Fibroblast of lung (primary cell): ENCODE results near the gene PANK4. TPM values are rescaled to one million over a fixed set of nuclear protein-coding genes. Genes with fewer than 3 reads are reported as not detected.

Experiments used
- DNase-seq, 2 donors: peaks; one replicate each; pipeline versions ENCODE4 v3.0.0 to v3.0.0-alpha.2; 2010; ENCODE audit warnings: low read depth in 2 of 2
- H2AFZ ChIP-seq: 2 replicates; pipeline ENCODE4 v1.5.1; 2012; ENCODE audit warnings: low read length, control low read depth, inconsistent platforms
- H3K27ac ChIP-seq: 2 replicates; pipeline ENCODE4 v1.5.1; 2011; ENCODE audit warnings: low read length, control low read depth; ENCODE audit not compliant: insufficient read depth
- H3K27me3 ChIP-seq: 2 replicates; pipeline ENCODE4 v1.5.1; 2011; ENCODE audit warnings: mild to moderate bottlenecking, low read length; ENCODE audit not compliant: control insufficient read depth, insufficient read depth
- H3K36me3 ChIP-seq: 2 replicates; pipeline ENCODE4 v1.5.1; 2011; ENCODE audit warnings: low read length; ENCODE audit not compliant: control insufficient read depth, insufficient read depth
- H3K4me1 ChIP-seq: 2 replicates; pipeline ENCODE4 v1.5.1; 2011; ENCODE audit warnings: low read length; ENCODE audit not compliant: control insufficient read depth, insufficient read depth; ENCODE audit errors: extremely low read depth
- H3K4me2 ChIP-seq: 2 replicates; pipeline ENCODE4 v1.5.1; 2011; ENCODE audit warnings: low read length, control low read depth; ENCODE audit not compliant: insufficient read depth; ENCODE audit errors: extremely low read depth
- H3K4me3 ChIP-seq, 4 experiments: fragments of 200-600 bp in 1 of 4; sonication (generic) in 1 of 4; replicated peaks in 1 of 4; 2 replicates each; pipeline ENCODE4 v1.5.1; 2011 to 2016; ENCODE audit warnings: low read length in 4 of 4, low read depth in 3 of 4, mild to moderate bottlenecking in 3 of 4, control low read depth in 2 of 4, inconsistent platforms in 1 of 4, mixed read lengths in 1 of 4; ENCODE audit not compliant: insufficient read depth in 1 of 4; ENCODE audit errors: control extremely low read depth in 1 of 4
- H3K79me2 ChIP-seq: 2 replicates; pipeline ENCODE4 v1.5.1; 2012; ENCODE audit warnings: mild to moderate bottlenecking, low read length, inconsistent platforms; ENCODE audit not compliant: control insufficient read depth, insufficient read depth
- H3K9ac ChIP-seq: 2 replicates; pipeline ENCODE4 v1.5.1; 2011; ENCODE audit warnings: mild to moderate bottlenecking, low read length, control low read depth; ENCODE audit not compliant: insufficient read depth
- H3K9me3 ChIP-seq: 2 replicates; pipeline ENCODE4 v1.5.1; 2012; ENCODE audit warnings: low read depth, low read length; ENCODE audit not compliant: control insufficient read depth, insufficient read depth
- H4K20me1 ChIP-seq: 2 replicates; pipeline ENCODE4 v1.5.1; 2011; ENCODE audit warnings: low read length; ENCODE audit not compliant: control insufficient read depth, insufficient read depth; ENCODE audit errors: extremely low read depth
- CTCF ChIP-seq, 2 donors: IDR thresholded peaks in 1 of 2; conservative IDR thresholded peaks in 1 of 2; 1 replicate in 1 of 2; 2 replicates in 1 of 2; pipeline ENCODE4 v1.5.1; 2011 to 2012; ENCODE audit warnings: low read length in 2 of 2, control low read depth in 1 of 2, inconsistent platforms in 1 of 2, low read depth in 1 of 2, mild to moderate bottlenecking in 1 of 2
- EZH2 ChIP-seq: IDR thresholded peaks from 2 replicates; pipeline ENCODE4 v1.5.1; 2012; ENCODE audit warnings: low read length, control low read depth, mild to moderate bottlenecking; ENCODE audit errors: missing control alignments
- polyA plus RNA-seq, 2 donors: library from polyadenylated mRNA; depleted of rRNA in 1 of 2; stranded (reverse) in 1 of 2; unstranded in 1 of 2; fragments of >200 nt; gene quantifications; 2 replicates each; pipeline ENCODE4 v1.2.1, GENCODE V29; 2011 to 2012; ENCODE audit warnings: missing spikeins in 1 of 2
- total RNA-seq: library from RNA; depleted of rRNA; stranded (reverse); fragments of >200 nt; gene quantifications from 2 replicates; pipeline ENCODE4 v1.2.1, GENCODE V29; 2014

Gene PANK4
- total and polyA plus RNA-seq, 2 donors (not counting 1 experiment from before 2014, with no cell fraction given): 8.5 to 17.0 TPM

GRCh38 chr1:2466958-2467554, 59.3 kb downstream of the PANK4 start:
- H3K9me3 ChIP-seq: no peaks in the 10 kb centered on the region
- no peaks in the 10 kb centered on the region for H3K79me2 ChIP-seq
- no peaks in the 10 kb centered on the region for H3K36me3 ChIP-seq
- no peaks in the 10 kb centered on the region for H3K4me1 ChIP-seq
- no peak overlapping the region for H2AFZ ChIP-seq
- no peak overlapping the region for H3K9ac ChIP-seq
- no peak for DNase-seq
- H3K27me3 ChIP-seq: peaks cover 17% of the 10 kb centered on the region
- no peak overlapping the region for H3K4me2 ChIP-seq
- H4K20me1 ChIP-seq: no peaks in the 10 kb centered on the region
- H3K4me3 ChIP-seq: no peak overlapping the region
- H3K27ac ChIP-seq: no peak overlapping the region
- no peak for TF ChIP-seq CTCF (conservative IDR thresholded peaks at IDR 0.05 in 1 of 2, IDR thresholded peaks at IDR 0.05 in 1 of 2; ENCODE audit: low read depth in 1 of 2, low read length in 2 of 2)

GRCh38 chr1:2466270-2466665, 60.1 kb downstream of the PANK4 start:
- Histone ChIP-seq H2AFZ (no peak overlapping the region), H3K27ac (no peak overlapping the region), H3K4me1 (no peaks in the 10 kb centered on the region), H4K20me1 (no peaks in the 10 kb centered on the region), H3K79me2 (no peaks in the 10 kb centered on the region), H3K4me3 (no peak overlapping the region), H3K4me2 (no peak overlapping the region), H3K27me3 (peaks cover 19% of the 10 kb centered on the region), H3K9me3 (no peaks in the 10 kb centered on the region), H3K36me3 (no peaks in the 10 kb centered on the region), H3K9ac (no peak overlapping the region)
- DNase-seq: no peak
- TF ChIP-seq EZH2 (no peak), CTCF (conservative IDR thresholded peaks at IDR 0.05 in 1 of 2, IDR thresholded peaks at IDR 0.05 in 1 of 2; ENCODE audit: low read depth in 1 of 2, low read length in 2 of 2) (no peak)

GRCh38 chr1:2465371-2466269, 60.8 kb downstream of the PANK4 start:
- Histone ChIP-seq H3K4me1 (no peaks in the 10 kb centered on the region), H3K9ac (no peak overlapping the region), H3K27me3 (peaks cover 16% of the 10 kb centered on the region), H3K27ac (no peak overlapping the region), H3K9me3 (no peaks in the 10 kb centered on the region), H3K4me2 (no peak overlapping the region), H3K4me3 (no peak overlapping the region), H4K20me1 (no peaks in the 10 kb centered on the region), H2AFZ (no peak overlapping the region), H3K36me3 (no peaks in the 10 kb centered on the region), H3K79me2 (no peaks in the 10 kb centered on the region)
- no peak for DNase-seq
- no peak for TF ChIP-seq EZH2
- TF ChIP-seq CTCF (conservative IDR thresholded peaks at IDR 0.05 in 1 of 2, IDR thresholded peaks at IDR 0.05 in 1 of 2; ENCODE audit: low read depth in 1 of 2, low read length in 2 of 2): no peak
